H1 (cell line): ENCODE data around the gene CBFB. TPM values are rescaled to one million over a fixed set of nuclear protein-coding genes. Genes with fewer than 3 reads are reported as not detected.
A peak's percentile ranks its signal among the peaks of the same experiment; 100 is the strongest.

ENCODE experiments used
- CTCF ChIP-seq, 3 experiments: IDR thresholded peaks; 1 replicate in 2 of 3; 2 replicates in 1 of 3; pipeline versions ENCODE4 v1.5.1 to v1.6.1; 2011; ENCODE audit warnings: low read length in 3 of 3, mild to moderate bottlenecking in 3 of 3, inconsistent platforms in 2 of 3, low read depth in 1 of 3, moderate library complexity in 1 of 3; ENCODE audit not compliant: insufficient read depth in 1 of 3; ENCODE audit errors: control extremely low read depth in 1 of 3
- polyA plus RNA-seq, 7 experiments: library from polyadenylated mRNA; depleted of rRNA in 3 of 7; stranded (reverse) in 5 of 7; unstranded in 2 of 7; fragments of >200 nt in 5 of 7; fragments of 200-250 nt in 2 of 7; gene quantifications; 1 replicate in 5 of 7; 2 replicates in 1 of 7; 4 replicates in 1 of 7; pipeline versions ENCODE4 v1.2.1 to v1.2.3, GENCODE V29; 2011 to 2013; ENCODE audit warnings: missing spikeins in 2 of 7, mixed read lengths in 2 of 7
- total RNA-seq: library from RNA; stranded (reverse); fragmentation: NEBNext Ultra II Directional; extraction: Animal tissue kit (Norgen Biotek cat#: 25700); gene quantifications from 2 replicates; pipeline ENCODE4 v1.2.1, GENCODE V29; 2021

The CBFB gene
- total and polyA plus RNA-seq, 2 of the 8 experiments (the other 6 are each of a cell fraction or from before 2014, with no cell fraction given), result 11.5 to 31.6 TPM

GRCh38 chr16:67015313-67015731, 13.6 kb upstream of the CBFB start (continued):
- peak in 2 of 3 experiments; percentile 23 to 27; a peak in 2 of 4 replicates for TF ChIP-seq CTCF (IDR thresholded peaks at IDR 0.05; ENCODE audit: control extremely low read depth in 1 of 3, insufficient read depth in 1 of 3, low read depth in 1 of 3, low read length in 3 of 3)
